PC-3 (cell line): ENCODE results near the gene HIP1R. TPM values are rescaled to one million over a fixed set of nuclear protein-coding genes. Genes with fewer than 3 reads are reported as not detected.

Source experiments
- ATAC-seq: fragments of 200-7000 bp; cut with Tn5 transposase; 2 replicates; pipeline ENCODE4 v1.9.1; 2020; ENCODE audit warnings: mild to moderate bottlenecking, moderate library complexity
- BruUV-seq: library from RNA; stranded (reverse); fragments of 400-500 nt; replicated peaks from 2 replicates; lab custom pipeline; 2021; lab: Mats Ljungman, UMichigan
- CTCF ChIA-PET: fragments of 300-600 bp; sonication (Branson Sonifier 250); formaldehyde crosslinking; loops from one replicate; lab custom pipeline; 2022; ENCODE audit warnings: antibody characterized with exemption; lab: Charles Lee
- POLR2A ChIA-PET: fragments of 300-600 bp; sonication (Branson Sonifier 250); formaldehyde crosslinking; loops from one replicate; lab custom pipeline; 2022; ENCODE audit warnings: antibody characterized with exemption; ENCODE audit not compliant: unreplicated experiment; lab: Charles Lee
- DNase-seq: peaks from one replicate; pipeline ENCODE4 v3.0.0-alpha.2; 2015
- H2AFZ ChIP-seq: fragments of 300-600 bp; sonication (generic); 2 replicates; pipeline ENCODE4 v1.6.0; 2016; ENCODE audit warnings: antibody characterized with exemption, low read length
- H3F3A ChIP-seq: fragments of 300-600 bp; sonication (generic); one replicate; pipeline ENCODE4 v1.6.0; 2017; ENCODE audit warnings: antibody characterized with exemption, low read length, control low read depth, mild to moderate bottlenecking; ENCODE audit not compliant: unreplicated experiment
- H3K27ac ChIP-seq: fragments of 300-600 bp; sonication (generic); 2 replicates; pipeline ENCODE4 v1.5.1; 2016; ENCODE audit warnings: mild to moderate bottlenecking, low read length
- H3K27me3 ChIP-seq: fragments of 300-600 bp; sonication (generic); 2 replicates; pipeline ENCODE4 v1.6.1; 2016; ENCODE audit warnings: low read length, mixed read lengths
- H3K36me3 ChIP-seq: fragments of 300-600 bp; sonication (generic); 2 replicates; pipeline ENCODE4 v1.6.1; 2016; ENCODE audit warnings: low read depth, mixed run types, low read length, mixed read lengths
- H3K4me1 ChIP-seq: fragments of 300-600 bp; sonication (generic); 2 replicates; pipeline ENCODE4 v1.5.1; 2016; ENCODE audit warnings: low read length; ENCODE audit not compliant: insufficient read depth
- H3K4me2 ChIP-seq: fragments of 300-600 bp; sonication (generic); 2 replicates; pipeline ENCODE4 v1.6.0; 2016; ENCODE audit warnings: low read length
- H3K4me3 ChIP-seq: fragments of 300-600 bp; sonication (generic); 2 replicates; pipeline ENCODE4 v1.5.1; 2016; ENCODE audit warnings: mild to moderate bottlenecking, low read length, mixed read lengths
- H3K79me2 ChIP-seq: fragments of 300-600 bp; sonication (generic); 2 replicates; pipeline ENCODE4 v1.6.1; 2017; ENCODE audit warnings: low read length, mixed read lengths
- H3K9ac ChIP-seq: fragments of 300-600 bp; sonication (generic); 2 replicates; pipeline ENCODE4 v1.6.0; 2016; ENCODE audit warnings: mild to moderate bottlenecking, low read length
- H3K9me2 ChIP-seq: fragments of 300-600 bp; sonication (generic); replicated peaks from 2 replicates; pipeline ENCODE4 v1.6.1; 2016; ENCODE audit warnings: mixed run types, low read length, mixed read lengths
- H3K9me3 ChIP-seq: fragments of 300-600 bp; sonication (generic); 2 replicates; pipeline ENCODE4 v1.6.1; 2016; ENCODE audit warnings: low read length, mixed read lengths
- H4K20me1 ChIP-seq: fragments of 300-600 bp; sonication (generic); 2 replicates; pipeline ENCODE4 v1.6.1; 2016; ENCODE audit warnings: low read length, mixed read lengths
- CTCF ChIP-seq: fragments of 300-600 bp; sonication (generic); conservative IDR thresholded peaks from 2 replicates; pipeline ENCODE4 v1.5.1; 2017; ENCODE audit warnings: antibody characterized with exemption, low read depth, mild to moderate bottlenecking, low read length
- EZH2 ChIP-seq: fragments of 300-600 bp; sonication (generic); IDR thresholded peaks from one replicate; pipeline ENCODE4 v1.6.1; 2017; ENCODE audit warnings: antibody characterized with exemption, mild to moderate bottlenecking, low read length; ENCODE audit not compliant: unreplicated experiment
- EZH2phosphoT487 ChIP-seq: fragments of 300-600 bp; sonication (generic); IDR thresholded peaks from 2 replicates; pipeline ENCODE4 v1.6.1; 2018; ENCODE audit warnings: mild to moderate bottlenecking, antibody characterized with exemption, low read length, borderline replicate concordance
- intact Hi-C: fragments of 100-400 bp; cut with micrococcal nuclease; formaldehyde crosslinking; loops from 2 replicates; pipeline ENCODE4 v1.9.0; 2023
- total RNA-seq: library from RNA; depleted of rRNA; stranded (reverse); fragments of >200 nt; gene quantifications from 2 replicates; pipeline ENCODE4 v1.2.3, GENCODE V29; 2014

The HIP1R gene
- total RNA-seq, 1 experiment from 2014 or later, result 46.1 TPM

- H3K79me2 ChIP-seq, result peaks cover 37% of the 10 kb centered on the region
- no TSS peak for BruUV-seq
- POLR2A ChIA-PET, result interaction anchor here (0.6 kb wide), 1 partner anchor 64 kb away, joined by 3 read pairs; no protein-coding TSS in a partner anchor
- H4K20me1 ChIP-seq, result no peaks in the 10 kb centered on the region
- no peak overlapping the region for H2AFZ ChIP-seq
- DNase-seq (no peak), ATAC-seq (no peak)
- peaks cover 58% of the 10 kb centered on the region for H3K36me3 ChIP-seq
- intact Hi-C loops, result no loop called here
- H3K27me3 ChIP-seq, result no peaks in the 10 kb centered on the region
- H3K27ac ChIP-seq, result no peak overlapping the region
- no peaks in the 10 kb centered on the region for H3F3A ChIP-seq
- H3K4me1 ChIP-seq, result peaks cover 4% of the 10 kb centered on the region
- H3K9ac ChIP-seq, result no peak overlapping the region
- H3K4me2 ChIP-seq, result no peak overlapping the region
- H3K4me3 ChIP-seq, result no peak overlapping the region
- no peaks in the 10 kb centered on the region for H3K9me3 ChIP-seq
- CTCF ChIA-PET, result no interaction called here
- TF ChIP-seq EZH2 (no peak), CTCF (no peak), EZH2phosphoT487 (no peak)
- no peaks in the 10 kb centered on the region for H3K9me2 ChIP-seq
Observed at GRCh38 chr12:122866950-122867607, 31.8 kb downstream of the HIP1R start.

GRCh38 chr12:122867691-122868461 is 32.6 kb downstream of the HIP1R start:
- peak; percentile 16; the same call in 1 of the 2 replicates for ATAC-seq
- ChIA-PET POLR2A (interaction anchor here (0.6 kb wide), 1 partner anchor 65 kb away, joined by 3 read pairs; no protein-coding TSS in a partner anchor), CTCF (no interaction called here)
- no peak overlapping the region for H3K4me3 ChIP-seq
- H3K9me2 ChIP-seq, result no peaks in the 10 kb centered on the region
- H3K4me1 ChIP-seq, result peaks cover 12% of the 10 kb centered on the region
- peaks cover 58% of the 10 kb centered on the region for H3K36me3 ChIP-seq
- no TSS peak for BruUV-seq
- no peak overlapping the region for H3K27ac ChIP-seq
- intact Hi-C loops, result no loop called here
- peaks cover 45% of the 10 kb centered on the region for H3K79me2 ChIP-seq
- H3K27me3 ChIP-seq, result no peaks in the 10 kb centered on the region
- H3K9ac ChIP-seq, result no peak overlapping the region
- H2AFZ ChIP-seq, result no peak overlapping the region
- peak; percentile 43 for DNase-seq
- peaks cover 8% of the 10 kb centered on the region; the same call in 1 of the 2 replicates for H4K20me1 ChIP-seq
- no peaks in the 10 kb centered on the region for H3F3A ChIP-seq
- no peak overlapping the region for H3K4me2 ChIP-seq
- H3K9me3 ChIP-seq, result no peaks in the 10 kb centered on the region
- TF ChIP-seq EZH2, result no peak
- TF ChIP-seq CTCF, result peak; percentile 56
